A549 (cell line): ENCODE measurements around the gene USP6NL. TPM values are rescaled to one million over a fixed set of nuclear protein-coding genes. Genes with fewer than 3 reads are reported as not detected.

Source experiments
- ATAC-seq, 2 experiments: fragments of 200-7000 bp in 1 of 2; fragments of >200 bp in 1 of 2; cut with Nextera tagmentation in 1 of 2; cut with Tn5 transposase in 1 of 2; 3 replicates each; pipeline versions ENCODE4 v1.8.0 to v1.9.1; 2018 to 2020; ENCODE audit warnings: mild to moderate bottlenecking in 1 of 2, moderate library complexity in 1 of 2
- CTCF ChIA-PET: fragments of 300-600 bp; sonication (Branson Sonifier 250); formaldehyde crosslinking; extraction: SDS; loops from one replicate; lab custom pipeline; 2021; ENCODE audit warnings: antibody characterized with exemption, inconsistent platforms; lab: Yijun Ruan, JAX
- POLR2A ChIA-PET: fragments of 350-600 bp; formaldehyde crosslinking; extraction: SDS; loops from one replicate; lab custom pipeline; 2021; ENCODE audit warnings: antibody characterized with exemption, inconsistent platforms; lab: Yijun Ruan, JAX
- DNase-seq, 2 experiments: peaks; one replicate each; pipeline versions ENCODE4 v3.0.0 to v3.0.0-alpha.2; 2011 to 2016; ENCODE audit warnings: low read depth in 1 of 2, low spot score in 1 of 2
- FAIRE-seq: peaks from 2 replicates; lab custom pipeline; 2011; peaks lifted over from hg19 to GRCh38; lab: Jason Lieb, UNC
- H3K27ac ChIP-seq, 2 experiments: fragments of >200 bp; sonication (Bioruptor Twin); formaldehyde crosslinking; 3 replicates each; pipeline ENCODE4 v1.5.1; 2016 to 2017
- H3K4me1 ChIP-seq: fragments of >200 bp; sonication (Bioruptor Twin); formaldehyde crosslinking; 3 replicates; pipeline ENCODE4 v1.6.1; 2016
- H3K4me2 ChIP-seq: fragments of >200 bp; sonication (Bioruptor Twin); formaldehyde crosslinking; 3 replicates; pipeline ENCODE4 v1.6.1; 2016
- H3K4me3 ChIP-seq: fragments of >200 bp; sonication (Bioruptor Twin); formaldehyde crosslinking; 3 replicates; pipeline ENCODE4 v1.5.1; 2016
- H3K9me3 ChIP-seq: fragments of >200 bp; sonication (Bioruptor Twin); formaldehyde crosslinking; 3 replicates; pipeline ENCODE4 v1.6.1; 2016
- CBX2 ChIP-seq: fragments of 200-600 bp; sonication (generic); IDR thresholded peaks from 2 replicates; pipeline ENCODE4 v1.6.1; 2016; ENCODE audit warnings: low read depth, mild to moderate bottlenecking, borderline replicate concordance
- CHD2 ChIP-seq: fragments of 150-350 bp; IDR thresholded peaks from 2 replicates; pipeline ENCODE4 v1.6.1; 2014; ENCODE audit warnings: low read length; ENCODE audit not compliant: partially characterized antibody
- CHD4 ChIP-seq: fragments of 200-600 bp; sonication (generic); IDR thresholded peaks from 2 replicates; pipeline ENCODE4 v1.6.1; 2016; ENCODE audit warnings: antibody characterized with exemption, mild to moderate bottlenecking, borderline replicate concordance
- ESRRA ChIP-seq: fragments of 150-350 bp; IDR thresholded peaks from 2 replicates; pipeline ENCODE4 v1.6.1; 2014; ENCODE audit warnings: mild to moderate bottlenecking, low read length, borderline replicate concordance
- HOXA7 ChIP-seq: fragments of 250-450 bp; sonication (Bioruptor Pico); IDR thresholded peaks from 2 replicates; pipeline ENCODE4 v1.5.0; 2020; ENCODE audit warnings: mild to moderate bottlenecking, moderate library complexity
- HOXB13 ChIP-seq: fragments of 250-450 bp; sonication (Bioruptor Pico); IDR thresholded peaks from 2 replicates; pipeline ENCODE4 v1.5.0; 2020; ENCODE audit warnings: low read depth, mild to moderate bottlenecking, moderate library complexity
- MAZ ChIP-seq: fragments of 150-350 bp; IDR thresholded peaks from 2 replicates; pipeline ENCODE4 v1.6.1; 2014; ENCODE audit warnings: antibody characterized with exemption, low read depth, low read length, borderline replicate concordance
- NR3C1 ChIP-seq: fragments of >200 bp; sonication (Bioruptor Twin); formaldehyde crosslinking; IDR thresholded peaks from 3 replicates; pipeline ENCODE4 v1.6.1; 2017
- POLR2AphosphoS2 ChIP-seq: conservative IDR thresholded peaks from 2 replicates; pipeline ENCODE4 v1.6.1; 2012; ENCODE audit warnings: low read length, improper control_type of control experiment, inconsistent platforms
- RAD21 ChIP-seq, 2 experiments: fragments of >200 bp in 1 of 2; sonication (Bioruptor Twin) in 1 of 2; formaldehyde crosslinking in 1 of 2; IDR thresholded peaks in 1 of 2; conservative IDR thresholded peaks in 1 of 2; 2 replicates in 1 of 2; 3 replicates in 1 of 2; pipeline ENCODE4 v1.6.1; 2012 to 2018; ENCODE audit warnings: inconsistent platforms in 1 of 2
- RARB ChIP-seq: fragments of 250-450 bp; sonication (Bioruptor Pico); IDR thresholded peaks from 2 replicates; pipeline ENCODE4 v1.8.0; 2021; ENCODE audit warnings: mild to moderate bottlenecking, moderate library complexity
- RFX5 ChIP-seq: fragments of 450-650 bp; IDR thresholded peaks from 2 replicates; pipeline ENCODE4 v1.7.1; 2014; ENCODE audit warnings: antibody characterized with exemption, mild to moderate bottlenecking, moderate library complexity
- RNF2 ChIP-seq: fragments of 200-600 bp; sonication (generic); IDR thresholded peaks from 2 replicates; pipeline ENCODE4 v1.6.1; 2016; ENCODE audit warnings: low read depth, mild to moderate bottlenecking, antibody characterized with exemption, moderate library complexity, borderline replicate concordance
- SMC3 ChIP-seq: fragments of >200 bp; sonication (Bioruptor Twin); formaldehyde crosslinking; IDR thresholded peaks from 3 replicates; pipeline ENCODE4 v1.6.1; 2018; ENCODE audit warnings: inconsistent platforms
- SREBF2 ChIP-seq: fragments of 450-650 bp; IDR thresholded peaks from 2 replicates; pipeline ENCODE4 v1.6.1; 2014; ENCODE audit warnings: mild to moderate bottlenecking, moderate library complexity
- TFCP2L1 ChIP-seq: fragments of 250-450 bp; sonication (Bioruptor Pico); IDR thresholded peaks from 2 replicates; pipeline ENCODE4 v1.5.0; 2021; ENCODE audit warnings: mild to moderate bottlenecking
- ZFP36 ChIP-seq: fragments of 450-650 bp; IDR thresholded peaks from 2 replicates; pipeline ENCODE4 v1.6.1; 2014; ENCODE audit warnings: borderline replicate concordance; ENCODE audit not compliant: partially characterized antibody
- ZSCAN20 ChIP-seq: fragments of 250-450 bp; sonication (Bioruptor Pico); IDR thresholded peaks from 2 replicates; pipeline ENCODE4 v1.8.0; 2022; ENCODE audit warnings: mild to moderate bottlenecking, moderate library complexity
- WGBS: methylation state at CpG from one replicate; pipeline ENCODE4 v1.1.6; 2017; ENCODE audit errors: missing lambda C conversion rate; 5-methylcytosine and 5-hydroxymethylcytosine counted together
- polyA plus RNA-seq, 4 experiments: library from polyadenylated mRNA; depleted of rRNA in 3 of 4; stranded (reverse); fragments of >200 nt; fragmentation: RNase III in 1 of 4; extraction: RNeasy Plus Mini Kit Qiagen cat#74134 plus additional on column Dnase treatment in 1 of 4; gene quantifications; 2 replicates in 3 of 4; 3 replicates in 1 of 4; pipeline ENCODE4 v1.2.3, GENCODE V29; 2011 to 2017
- TF ChIP-seq, protein P1 (sequence below): fragments of 150-350 bp; IDR thresholded peaks from 2 replicates; pipeline ENCODE4 v1.6.1; 2014; ENCODE audit warnings: low read depth, mild to moderate bottlenecking, low read length
- TF ChIP-seq, protein P2 (sequence below): fragments of 250-450 bp; sonication (Bioruptor Pico); IDR thresholded peaks from 2 replicates; pipeline ENCODE4 v1.5.0; 2020; ENCODE audit warnings: low read depth, mild to moderate bottlenecking, moderate library complexity
- TF ChIP-seq, protein P3 (sequence below): fragments of >200 bp; sonication (Bioruptor Twin); formaldehyde crosslinking; IDR thresholded peaks from 3 replicates; pipeline ENCODE4 v1.5.1; 2016

Gene USP6NL
- polyA plus RNA-seq, 2 of the 4 experiments (the other 2 are of a cell fraction) = 10.6 to 18.2 TPM

DNA sequence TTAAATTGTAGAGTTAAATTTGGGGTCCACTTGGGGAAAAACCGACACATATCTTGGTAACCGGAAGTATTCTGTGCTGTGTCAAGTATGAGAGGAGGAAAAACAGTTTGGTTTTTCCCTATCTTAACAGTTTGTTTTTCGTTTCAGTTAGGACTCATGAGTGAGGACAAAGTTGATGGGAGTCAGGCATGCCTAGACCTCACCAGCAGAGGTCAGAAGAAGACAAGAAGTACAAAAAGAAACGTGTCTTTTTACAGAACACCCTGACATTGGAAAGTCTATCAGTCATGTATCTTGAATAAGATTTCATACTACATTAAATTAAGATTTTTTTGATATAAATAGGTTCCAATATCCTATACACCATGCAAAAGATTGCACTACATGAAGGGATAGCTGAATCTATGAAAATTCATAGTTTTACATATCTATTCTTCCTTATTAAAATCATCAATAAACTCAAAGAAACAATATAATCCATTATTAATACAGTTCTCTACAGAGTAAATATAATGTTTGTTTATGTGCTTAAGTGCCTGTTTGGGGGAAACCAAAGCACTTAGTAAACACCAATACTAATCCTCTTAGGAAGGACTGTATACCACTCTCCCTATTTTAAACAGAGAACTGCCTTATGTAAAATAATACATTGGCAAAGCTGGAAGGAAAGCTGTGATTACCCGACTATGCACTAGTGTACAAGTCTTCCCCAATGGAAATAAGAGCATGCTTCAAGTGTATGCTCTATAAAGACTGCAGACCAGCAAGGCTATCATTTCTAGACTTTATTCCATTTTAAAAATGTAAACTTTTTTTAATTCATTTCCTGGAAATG lies 95.6 kb downstream of the USP6NL start:
- peak; percentile 78 for FAIRE-seq
- WGBS = 7% methylated on average over 5 of the region's 5 CpGs
- peak; percentile 88 to 91 for ATAC-seq

DNA sequence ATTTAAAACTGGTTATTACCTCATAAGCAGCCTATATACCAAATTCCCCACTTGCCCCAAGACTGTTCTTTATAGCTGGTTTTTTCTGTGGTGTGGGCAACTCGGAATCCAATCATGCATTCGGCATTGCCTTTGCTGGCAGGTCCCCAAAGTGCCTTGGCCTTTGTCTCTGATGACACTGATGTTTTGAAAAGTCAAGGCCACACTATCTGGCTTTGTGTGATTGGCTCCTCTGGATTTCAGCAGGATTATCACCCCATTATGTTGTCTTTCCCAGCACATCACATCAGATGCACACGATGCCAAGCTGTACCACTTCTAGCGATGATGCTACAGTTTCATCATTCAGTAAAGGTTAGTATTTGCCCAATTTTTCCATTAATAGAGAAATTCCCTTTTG lies 97.7 kb downstream of the USP6NL start:
- no peaks in the 10 kb centered on the region for H3K4me1 ChIP-seq
- no peak overlapping the region for H3K4me2 ChIP-seq
- H3K4me3 ChIP-seq = no peak overlapping the region
- TF ChIP-seq SREBF2 (no peak), POLR2AphosphoS2 (no peak), NR3C1 (no peak), CHD2 (no peak), MAZ (no peak), RNF2 (no peak), HOXB13 (CRISPR knock-in tag) (no peak), ZFP36 (no peak), SMC3 (no peak), ESRRA (no peak), TFCP2L1 (no peak), RFX5 (no peak), RARB (CRISPR knock-in tag) (no peak), HOXA7 (CRISPR knock-in tag) (no peak), ZSCAN20 (CRISPR knock-in tag) (no peak), CBX2 (no peak)
- TF ChIP-seq, protein P1, sequence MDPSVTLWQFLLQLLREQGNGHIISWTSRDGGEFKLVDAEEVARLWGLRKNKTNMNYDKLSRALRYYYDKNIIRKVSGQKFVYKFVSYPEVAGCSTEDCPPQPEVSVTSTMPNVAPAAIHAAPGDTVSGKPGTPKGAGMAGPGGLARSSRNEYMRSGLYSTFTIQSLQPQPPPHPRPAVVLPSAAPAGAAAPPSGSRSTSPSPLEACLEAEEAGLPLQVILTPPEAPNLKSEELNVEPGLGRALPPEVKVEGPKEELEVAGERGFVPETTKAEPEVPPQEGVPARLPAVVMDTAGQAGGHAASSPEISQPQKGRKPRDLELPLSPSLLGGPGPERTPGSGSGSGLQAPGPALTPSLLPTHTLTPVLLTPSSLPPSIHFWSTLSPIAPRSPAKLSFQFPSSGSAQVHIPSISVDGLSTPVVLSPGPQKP = no peak
- TF ChIP-seq, protein P2, sequence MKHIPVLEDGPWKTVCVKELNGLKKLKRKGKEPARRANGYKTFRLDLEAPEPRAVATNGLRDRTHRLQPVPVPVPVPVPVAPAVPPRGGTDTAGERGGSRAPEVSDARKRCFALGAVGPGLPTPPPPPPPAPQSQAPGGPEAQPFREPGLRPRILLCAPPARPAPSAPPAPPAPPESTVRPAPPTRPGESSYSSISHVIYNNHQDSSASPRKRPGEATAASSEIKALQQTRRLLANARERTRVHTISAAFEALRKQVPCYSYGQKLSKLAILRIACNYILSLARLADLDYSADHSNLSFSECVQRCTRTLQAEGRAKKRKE = no peak
- H3K27ac ChIP-seq = no peak overlapping the region
- 91% methylated on average over 4 of the region's 4 CpGs for WGBS
- ChIA-PET POLR2A (no interaction called here), CTCF (interaction anchor here (1.7 to 5.9 kb wide), 5 partner anchors 15 to 244 kb away, joined by 7 to 146 read pairs (median 12); no protein-coding TSS in a partner anchor)
- FAIRE-seq = no peak
- ATAC-seq = no peak
- no peaks in the 10 kb centered on the region for H3K9me3 ChIP-seq
- no peak for DNase-seq

More for the DNA sequence above, 95.6 kb downstream of the USP6NL start:
- no peak overlapping the region for H3K4me2 ChIP-seq
- TF ChIP-seq, protein P3, sequence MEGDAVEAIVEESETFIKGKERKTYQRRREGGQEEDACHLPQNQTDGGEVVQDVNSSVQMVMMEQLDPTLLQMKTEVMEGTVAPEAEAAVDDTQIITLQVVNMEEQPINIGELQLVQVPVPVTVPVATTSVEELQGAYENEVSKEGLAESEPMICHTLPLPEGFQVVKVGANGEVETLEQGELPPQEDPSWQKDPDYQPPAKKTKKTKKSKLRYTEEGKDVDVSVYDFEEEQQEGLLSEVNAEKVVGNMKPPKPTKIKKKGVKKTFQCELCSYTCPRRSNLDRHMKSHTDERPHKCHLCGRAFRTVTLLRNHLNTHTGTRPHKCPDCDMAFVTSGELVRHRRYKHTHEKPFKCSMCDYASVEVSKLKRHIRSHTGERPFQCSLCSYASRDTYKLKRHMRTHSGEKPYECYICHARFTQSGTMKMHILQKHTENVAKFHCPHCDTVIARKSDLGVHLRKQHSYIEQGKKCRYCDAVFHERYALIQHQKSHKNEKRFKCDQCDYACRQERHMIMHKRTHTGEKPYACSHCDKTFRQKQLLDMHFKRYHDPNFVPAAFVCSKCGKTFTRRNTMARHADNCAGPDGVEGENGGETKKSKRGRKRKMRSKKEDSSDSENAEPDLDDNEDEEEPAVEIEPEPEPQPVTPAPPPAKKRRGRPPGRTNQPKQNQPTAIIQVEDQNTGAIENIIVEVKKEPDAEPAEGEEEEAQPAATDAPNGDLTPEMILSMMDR = peak; percentile 90
- TF ChIP-seq SMC3 = peak; percentile 95
- no peak for TF ChIP-seq CHD4
- peak; percentile 95 to 97 for TF ChIP-seq RAD21 (conservative IDR thresholded peaks at IDR 0.05 in 1 of 2, IDR thresholded peaks at IDR 0.05 in 1 of 2)
- no peak for TF ChIP-seq CBX2
- peak; percentile 28 to 69 for DNase-seq
- no peaks in the 10 kb centered on the region for H3K4me1 ChIP-seq
- H3K4me3 ChIP-seq = no peak overlapping the region
- ChIA-PET POLR2A (no interaction called here), CTCF (interaction anchor here (0.6 to 5.9 kb wide), 44 partner anchors 10 to 470 kb away, joined by 3 to 146 read pairs (median 3); no protein-coding TSS in a partner anchor)
- no peak overlapping the region for H3K27ac ChIP-seq
- H3K9me3 ChIP-seq = no peaks in the 10 kb centered on the region
